DLD1 (cell line): ENCODE results near the gene BDH1.
"Not testable (repeated sequence)": the region's sequence is repeated elsewhere in the genome, so short reads cannot be mapped to it uniquely, and the experiment has no call there.

Source experiments
- in situ Hi-C: cut with HindIII; loops from 2 replicates; pipeline ENCODE4 v1.10.0; 2017; ENCODE audit warnings: low sequenced_read_pairs

Gene BDH1, protein sequence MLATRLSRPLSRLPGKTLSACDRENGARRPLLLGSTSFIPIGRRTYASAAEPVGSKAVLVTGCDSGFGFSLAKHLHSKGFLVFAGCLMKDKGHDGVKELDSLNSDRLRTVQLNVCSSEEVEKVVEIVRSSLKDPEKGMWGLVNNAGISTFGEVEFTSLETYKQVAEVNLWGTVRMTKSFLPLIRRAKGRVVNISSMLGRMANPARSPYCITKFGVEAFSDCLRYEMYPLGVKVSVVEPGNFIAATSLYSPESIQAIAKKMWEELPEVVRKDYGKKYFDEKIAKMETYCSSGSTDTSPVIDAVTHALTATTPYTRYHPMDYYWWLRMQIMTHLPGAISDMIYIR

DNA sequence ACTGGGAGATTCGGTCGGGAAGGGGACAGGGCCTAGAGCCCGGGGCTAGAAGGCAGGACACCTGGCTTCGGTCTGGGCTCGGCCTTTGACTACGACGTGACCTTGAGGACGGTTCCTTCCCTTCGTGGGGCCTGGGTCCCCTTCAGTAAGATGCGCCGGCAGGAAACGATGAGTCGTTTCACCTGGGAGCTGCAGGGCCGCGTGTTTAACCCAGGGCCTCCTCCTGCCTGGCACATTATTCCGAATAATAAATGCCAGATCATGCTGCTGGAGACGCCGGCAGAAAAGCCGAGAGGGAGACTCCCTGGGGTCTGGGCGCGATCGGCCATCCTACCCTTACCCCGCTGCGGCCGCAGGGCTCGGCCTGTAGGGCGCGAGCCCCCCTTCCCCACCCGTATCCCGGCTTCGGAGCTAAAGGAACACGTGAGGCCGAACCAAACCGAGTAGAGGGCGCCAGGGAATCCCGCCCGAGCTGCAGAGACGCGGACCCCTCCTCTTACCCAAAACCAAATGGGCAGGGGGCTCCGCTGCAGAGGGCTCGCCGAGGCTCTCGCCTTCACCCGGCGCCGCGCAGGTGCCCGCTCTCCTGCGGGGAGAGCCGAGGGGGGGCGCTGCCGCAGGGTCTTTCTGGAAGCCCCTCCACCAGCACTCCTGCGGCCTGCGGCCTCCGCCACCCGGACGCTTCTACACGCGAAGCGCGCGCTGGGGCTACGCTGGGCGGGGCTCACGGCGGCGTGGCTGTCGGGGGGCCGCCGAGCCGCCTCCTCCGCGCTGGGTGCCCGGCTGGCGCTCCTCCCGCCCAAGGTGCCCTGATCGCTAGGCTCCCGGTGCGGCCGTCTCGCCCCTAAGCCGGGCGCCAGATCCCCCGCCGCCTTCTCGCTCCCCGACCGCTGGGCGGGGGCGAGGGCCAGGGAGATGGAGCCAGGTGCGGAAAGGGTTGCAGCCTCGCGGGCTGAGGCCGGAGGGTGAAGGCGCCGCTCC lies at the start of gene BDH1:
BDH1 (minus strand) TSS at position 688 of the 981 bp plus-strand sequence. CDS start 9,525 bp downstream, outside the sequence.
- in situ Hi-C loops, result no loop called here

DNA sequence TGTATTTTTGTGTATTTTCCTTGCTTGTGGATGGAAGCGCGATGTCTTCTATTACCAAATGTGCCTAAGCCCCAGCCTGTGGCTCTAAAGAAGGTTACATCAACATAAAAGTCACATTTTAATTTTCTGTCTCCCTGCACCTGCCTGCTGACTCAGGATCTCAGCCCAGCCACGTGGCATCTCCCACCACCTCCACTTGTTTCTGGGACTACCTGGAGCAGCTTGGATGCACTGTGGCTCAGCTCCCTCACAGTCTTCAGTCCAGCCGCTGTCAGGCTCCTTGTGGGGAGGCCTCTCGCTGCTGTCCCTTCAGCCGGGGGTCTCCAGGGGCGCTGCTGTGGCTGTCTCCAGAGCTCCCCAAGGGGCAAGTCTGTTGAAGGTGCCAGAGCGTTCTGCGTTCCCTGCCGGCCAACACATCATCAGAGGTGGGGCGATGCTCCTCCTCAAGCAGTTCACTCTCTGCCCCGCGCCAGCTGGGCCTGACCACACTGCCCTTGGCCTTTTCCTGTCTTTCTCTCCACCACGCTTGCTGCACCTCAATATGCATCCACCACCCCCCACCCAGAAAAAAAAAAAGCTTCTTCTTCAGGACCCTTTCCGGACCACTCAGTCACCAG lies 47.7 kb upstream of the BDH1 start:
- in situ Hi-C loops, result no loop called here

DNA sequence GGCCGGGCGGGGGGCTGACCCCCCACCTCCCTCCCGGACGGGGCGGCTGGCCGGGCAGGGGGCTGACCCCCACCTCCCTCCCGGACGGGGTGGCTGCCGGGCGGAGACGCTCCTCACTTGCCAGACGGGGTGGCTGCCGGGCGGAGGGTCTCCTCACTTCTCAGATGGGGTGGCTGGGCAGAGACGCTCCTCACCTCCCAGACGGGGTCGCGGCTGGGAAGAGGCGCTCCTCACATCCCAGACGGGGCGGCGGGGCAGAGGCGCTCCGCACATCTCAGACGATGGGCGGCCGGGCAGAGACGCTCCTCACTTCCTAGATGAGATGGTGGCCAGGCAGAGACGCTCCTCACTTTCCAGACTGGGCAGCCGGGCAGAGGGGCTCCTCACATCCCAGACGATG lies 46.6 kb upstream of the BDH1 start:
- in situ Hi-C loops, result not testable (repeated sequence)

DNA sequence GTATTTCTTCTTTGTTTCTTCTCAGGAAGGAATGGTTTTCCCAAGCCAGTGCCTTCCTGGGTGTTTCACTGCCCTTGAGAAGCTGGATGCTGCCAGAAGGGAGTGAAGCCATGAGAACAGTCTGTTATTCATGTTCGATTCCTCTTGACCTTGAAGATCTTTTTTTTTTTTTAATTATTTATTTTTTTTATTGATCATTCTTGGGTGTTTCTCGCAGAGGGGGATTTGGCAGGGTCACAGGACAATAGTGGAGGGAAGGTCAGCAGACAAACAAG lies 45.7 kb upstream of the BDH1 start:
- in situ Hi-C loops, result not testable (repeated sequence)

DNA sequence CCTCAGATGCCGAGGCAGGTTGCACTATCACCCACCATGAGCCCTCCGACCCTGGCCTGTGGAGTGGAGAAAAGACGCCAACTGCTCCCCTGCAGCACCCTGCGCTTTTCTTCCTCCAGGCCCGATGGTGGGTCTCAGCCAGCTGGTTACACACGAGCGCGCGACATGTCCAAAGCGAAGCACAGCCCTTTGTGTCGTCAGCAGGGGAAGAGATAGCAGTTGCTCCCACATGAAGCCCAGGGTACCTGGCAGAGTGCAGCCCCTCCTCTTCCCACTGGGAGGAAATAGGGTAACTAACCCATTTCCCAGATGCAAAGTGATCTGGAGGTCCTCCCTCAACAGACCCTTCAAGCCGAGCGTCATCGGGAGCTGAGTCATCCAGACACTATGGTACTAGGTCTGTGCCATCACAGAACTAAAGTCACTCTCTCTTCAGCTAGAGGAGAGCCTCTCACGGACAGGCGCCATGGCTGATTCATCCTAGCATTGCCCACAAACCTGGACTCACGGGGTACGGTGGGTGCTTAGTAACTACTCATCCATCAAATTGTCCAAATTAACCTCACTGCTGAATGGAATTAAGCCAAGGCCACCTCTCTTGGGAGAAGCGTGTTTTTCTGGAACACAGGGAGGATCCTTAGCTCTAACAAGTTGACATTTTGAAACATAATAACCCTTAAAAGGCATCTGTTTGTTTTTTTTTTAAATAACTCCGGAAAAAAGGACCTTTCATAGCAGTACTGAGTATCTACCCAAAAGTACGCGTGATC lies 45.2 kb upstream of the BDH1 start:
- in situ Hi-C loops, result no loop called here

DNA sequence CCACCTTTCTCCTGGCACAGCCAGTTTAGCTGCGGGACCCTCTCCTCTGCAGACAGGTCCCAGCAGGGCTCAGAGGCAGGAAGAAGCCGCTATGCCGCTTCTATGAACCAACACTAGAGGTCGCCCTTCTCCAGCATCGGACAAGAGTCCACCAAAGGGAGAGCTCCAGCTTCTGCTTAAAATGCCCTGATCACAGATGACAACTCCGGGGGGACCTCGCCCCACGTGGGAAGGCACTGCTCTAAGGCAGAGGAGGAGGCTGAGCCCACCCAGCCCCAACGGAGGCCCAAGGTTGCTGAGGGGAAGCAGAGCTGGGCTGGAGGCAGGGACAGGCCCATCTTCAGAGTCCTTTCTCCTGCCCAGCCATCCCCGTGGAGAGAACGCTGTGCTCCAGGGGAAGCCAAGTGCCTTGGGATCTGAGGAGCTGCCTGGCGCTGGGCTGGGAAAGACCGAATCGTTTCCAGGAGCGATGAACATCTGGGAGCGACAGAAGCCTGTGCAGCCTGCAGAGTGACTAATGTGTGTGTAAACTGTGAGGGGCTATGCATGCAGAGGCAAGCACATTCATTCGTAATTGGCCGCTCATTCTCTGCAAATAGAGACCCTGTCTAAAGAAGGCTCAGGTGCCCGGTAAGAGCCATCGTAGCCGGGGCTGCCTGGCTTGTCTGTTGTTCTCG lies 43.5 kb upstream of the BDH1 start:
- in situ Hi-C loops, result loop anchor here (10.0 to 25.0 kb wide), 2 partner anchors 64 to 88 kb away; no protein-coding TSS in a partner anchor

DNA sequence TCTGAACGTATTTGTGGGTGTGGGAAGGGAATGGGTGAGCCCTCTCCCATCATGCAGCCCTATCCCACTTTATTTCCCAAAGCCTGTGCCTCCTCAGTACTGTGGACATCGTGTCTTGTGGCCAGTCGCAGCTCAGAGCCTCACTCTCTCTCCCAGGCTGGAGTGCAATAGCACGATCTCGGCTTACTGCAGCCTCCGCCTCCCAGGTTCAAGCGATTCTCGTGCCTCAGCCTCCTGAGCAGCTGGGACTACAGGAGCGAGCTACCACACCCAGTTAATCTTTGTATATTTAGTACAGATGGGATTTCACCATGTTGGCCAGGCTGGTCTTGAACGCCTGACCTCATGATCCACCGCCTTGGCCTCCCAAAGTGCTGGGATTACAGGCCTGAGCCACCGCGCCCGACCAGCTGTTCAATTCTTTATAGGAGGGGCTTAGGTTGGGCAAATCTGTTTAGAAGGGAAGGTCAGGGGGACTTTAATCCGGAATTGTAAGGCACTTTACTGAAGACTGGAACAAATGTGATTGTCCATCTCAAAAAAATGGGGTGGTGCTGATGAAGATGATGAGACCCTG lies 42.7 kb upstream of the BDH1 start:
- in situ Hi-C loops, result loop anchor here (10.0 to 25.0 kb wide), 2 partner anchors 64 to 89 kb away; no protein-coding TSS in a partner anchor

DNA sequence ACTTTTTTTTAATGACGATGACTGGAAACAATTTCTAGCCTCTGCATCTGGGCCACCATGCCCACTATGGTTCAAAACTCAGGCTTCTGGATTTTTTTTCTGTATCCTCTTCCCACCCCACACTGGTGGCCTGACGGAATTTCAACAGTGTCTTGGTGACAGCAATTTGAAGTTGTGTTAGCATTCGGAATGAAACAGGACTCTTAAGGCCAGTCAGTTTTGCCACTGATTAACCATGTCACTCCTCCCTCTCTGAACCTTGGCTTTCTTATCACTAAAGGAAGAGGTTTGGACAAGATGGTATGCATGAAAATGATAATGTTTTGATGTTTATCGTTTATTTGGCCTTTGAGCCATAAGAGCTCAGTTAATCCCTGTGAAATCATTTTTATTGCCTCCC lies 41.6 kb upstream of the BDH1 start:
- in situ Hi-C loops, result loop anchor here (10.0 to 25.0 kb wide), 2 partner anchors 63 to 90 kb away; no protein-coding TSS in a partner anchor

DNA sequence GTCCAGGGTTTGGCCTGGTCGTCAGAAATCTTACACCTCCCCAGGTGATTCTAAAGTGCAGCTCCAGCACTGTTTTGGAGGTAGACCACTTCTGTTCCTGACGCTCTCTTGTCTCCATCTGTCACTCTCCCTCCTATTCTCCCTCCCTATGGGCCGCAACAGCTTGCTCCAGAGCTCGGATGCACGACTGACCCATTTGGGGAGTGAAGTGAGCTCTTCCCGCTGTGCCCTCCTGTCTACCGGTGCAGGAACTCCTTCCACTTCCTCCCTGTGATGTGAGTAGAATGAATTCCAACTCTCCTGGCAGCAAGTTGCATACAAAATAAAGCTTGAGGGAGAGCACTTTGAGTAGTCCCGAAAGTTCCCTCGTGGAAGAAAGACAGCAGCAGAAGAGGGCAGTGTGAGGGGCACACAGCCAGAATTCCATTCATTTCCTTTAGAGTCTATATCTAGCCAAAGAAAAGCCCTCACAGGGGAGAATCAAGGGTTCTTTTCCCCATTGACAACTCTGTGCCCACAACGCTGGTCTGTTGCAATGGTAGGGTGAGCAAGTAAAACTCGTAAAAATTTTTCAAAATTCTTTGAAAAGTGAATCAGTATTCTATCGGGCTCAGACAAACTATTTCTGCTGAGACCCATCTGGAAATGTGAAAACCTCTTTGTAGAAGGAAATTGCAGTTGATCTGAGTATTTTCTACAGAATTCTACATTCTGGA lies 39.9 kb upstream of the BDH1 start:
- in situ Hi-C loops, result loop anchor here (10.0 to 25.0 kb wide), 2 partner anchors 61 to 92 kb away; no protein-coding TSS in a partner anchor

DNA sequence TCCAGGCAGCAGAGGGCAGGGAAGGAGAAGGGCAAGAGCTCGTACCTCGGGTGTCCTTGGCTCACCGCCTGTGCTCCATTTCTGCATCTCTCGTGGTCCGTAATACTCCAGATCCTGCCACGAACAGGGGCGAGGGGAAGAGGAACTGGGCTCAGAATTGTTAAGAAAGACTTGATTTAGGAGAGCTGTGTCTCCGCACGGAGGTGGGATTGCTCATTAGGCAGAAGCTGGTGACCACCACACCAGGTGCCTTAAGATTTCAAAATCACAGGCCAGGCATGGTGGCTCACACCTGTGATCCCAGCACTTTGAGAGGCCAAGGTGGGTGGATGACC lies 37.2 kb upstream of the BDH1 start:
- in situ Hi-C loops, result loop anchor here (10.0 to 25.0 kb wide), 2 partner anchors 58 to 94 kb away; no protein-coding TSS in a partner anchor

DNA sequence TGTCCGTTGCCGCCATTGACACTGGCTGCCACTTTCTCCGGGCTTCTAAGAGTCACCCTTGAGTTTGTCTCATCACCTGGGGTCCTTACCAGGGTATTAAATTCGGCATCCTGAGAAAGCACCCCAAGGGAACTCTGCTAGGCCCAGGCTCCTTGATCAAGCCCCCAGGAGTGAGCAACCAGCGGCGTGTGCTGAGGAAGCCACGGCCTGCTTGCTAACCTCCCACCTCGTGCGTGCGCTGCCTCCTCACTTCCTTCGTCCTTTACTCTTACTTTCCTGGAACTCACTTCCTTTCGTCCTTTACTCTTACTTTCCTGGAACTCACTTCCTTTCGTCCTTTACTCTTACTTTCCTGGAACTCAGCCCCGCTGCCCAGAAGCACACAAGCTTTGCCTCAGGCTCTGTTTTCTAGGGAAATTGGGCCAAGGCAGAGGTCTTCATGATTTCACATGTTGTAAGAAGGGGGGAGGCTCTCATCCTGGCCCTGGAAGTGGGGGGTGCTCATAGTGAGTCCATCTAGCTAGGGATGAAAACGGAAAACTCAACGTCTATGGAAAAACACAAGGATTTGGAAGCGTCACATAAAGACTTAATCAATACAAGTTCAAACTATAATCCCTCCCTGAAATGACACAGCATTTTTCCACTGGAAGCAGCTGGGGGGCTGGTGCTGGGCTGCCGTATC lies 36.7 kb upstream of the BDH1 start:
- in situ Hi-C loops, result loop anchor here (10.0 to 25.0 kb wide), 2 partner anchors 58 to 95 kb away; no protein-coding TSS in a partner anchor

DNA sequence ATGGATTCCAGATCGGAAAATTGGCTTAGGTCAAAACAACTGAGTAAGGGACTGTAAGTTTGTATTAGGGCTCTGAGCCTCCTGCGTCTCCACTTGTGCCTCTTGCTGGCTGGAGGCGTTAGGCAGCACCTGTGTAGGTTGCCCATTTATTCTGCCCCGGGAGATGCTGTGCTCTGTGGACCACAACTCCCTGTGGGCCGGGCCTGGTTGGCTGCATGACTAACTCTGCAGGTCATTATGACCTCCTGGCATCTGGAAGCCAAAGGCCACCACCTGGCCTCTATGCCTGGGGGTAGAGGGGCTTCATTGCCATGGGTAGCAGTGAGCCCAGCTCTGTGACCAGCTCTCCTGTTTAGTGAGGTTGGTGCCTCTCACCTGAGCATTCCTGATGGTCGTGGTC lies 36.0 kb upstream of the BDH1 start:
- in situ Hi-C loops, result loop anchor here (10.0 to 25.0 kb wide), 2 partner anchors 57 to 95 kb away; no protein-coding TSS in a partner anchor

DNA sequence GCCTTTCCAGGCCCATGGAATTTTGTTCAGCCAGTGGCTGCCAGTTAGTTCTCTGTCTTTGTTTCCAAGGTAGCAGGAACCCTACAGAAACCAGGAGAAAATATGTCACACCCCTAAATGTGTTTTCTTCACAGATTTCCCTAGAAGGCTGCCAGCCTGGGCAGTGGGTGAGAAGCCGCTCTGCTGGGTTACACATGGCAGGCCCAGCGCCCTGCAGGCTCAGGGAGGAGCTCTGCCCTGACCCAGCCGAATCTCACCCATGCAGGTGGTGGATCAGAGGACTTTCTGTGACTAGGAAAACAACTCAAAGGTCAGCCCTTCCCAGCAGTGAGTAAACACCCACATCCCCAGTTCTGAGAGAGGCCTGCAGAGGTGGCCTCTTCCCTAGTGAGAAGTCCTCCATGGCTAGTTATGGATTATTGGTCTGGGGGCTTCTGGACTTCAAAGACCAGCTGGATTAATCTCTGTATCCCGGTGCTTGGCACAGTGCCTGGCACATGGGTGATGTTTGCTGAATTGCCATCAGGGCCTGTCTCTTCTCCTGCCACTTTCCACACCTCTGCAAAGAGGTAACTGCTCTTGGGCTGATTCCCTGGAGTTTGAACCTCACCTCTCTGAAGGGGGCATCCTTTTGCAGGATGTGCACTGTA lies 34.7 kb upstream of the BDH1 start:
- in situ Hi-C loops, result loop anchor here (10.0 to 25.0 kb wide), 2 partner anchors 56 to 97 kb away; no protein-coding TSS in a partner anchor

DNA sequence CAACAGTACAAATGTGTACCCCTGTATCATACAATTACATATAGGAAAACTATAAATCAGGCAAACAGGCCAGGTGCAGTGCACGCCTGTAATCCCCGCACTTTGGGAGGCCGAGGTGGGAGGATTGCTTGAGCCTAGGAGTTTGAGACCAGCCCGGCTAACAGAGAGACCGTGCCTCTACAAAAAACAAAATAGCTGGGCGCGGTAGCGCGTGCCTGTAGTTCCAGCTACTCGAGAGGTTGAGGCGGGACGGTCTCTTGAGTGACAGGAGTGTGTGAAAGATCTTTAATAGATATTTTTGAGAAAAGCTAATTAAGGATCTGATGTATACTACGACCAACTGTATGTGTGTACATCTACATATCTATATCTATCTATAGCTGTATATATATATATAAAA lies 33.8 kb upstream of the BDH1 start:
- in situ Hi-C loops, result loop anchor here (25.0 kb wide), 1 partner anchor 98 kb away; no protein-coding TSS in a partner anchor

DNA sequence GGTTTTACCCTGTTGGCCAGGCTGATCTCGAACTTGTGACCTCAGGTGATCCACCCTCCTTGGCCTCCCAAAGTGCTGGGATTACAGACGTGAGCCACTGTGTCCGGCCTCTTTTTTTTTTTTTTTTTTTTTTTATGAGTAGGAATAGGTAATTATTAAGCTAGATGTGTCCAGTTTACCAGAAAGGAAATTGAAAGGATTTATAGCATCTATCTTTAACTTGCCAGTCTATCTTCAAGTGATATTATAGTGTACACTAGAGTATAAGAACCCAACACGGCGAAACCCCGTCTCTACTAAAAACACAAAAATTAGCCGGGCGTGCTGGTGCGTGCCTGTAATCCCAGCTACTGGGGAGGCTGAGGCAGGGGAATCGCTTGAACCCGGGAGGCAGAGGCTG lies 31.0 kb upstream of the BDH1 start:
- in situ Hi-C loops, result loop anchor here (25.0 kb wide), 1 partner anchor 101 kb away; no protein-coding TSS in a partner anchor

DNA sequence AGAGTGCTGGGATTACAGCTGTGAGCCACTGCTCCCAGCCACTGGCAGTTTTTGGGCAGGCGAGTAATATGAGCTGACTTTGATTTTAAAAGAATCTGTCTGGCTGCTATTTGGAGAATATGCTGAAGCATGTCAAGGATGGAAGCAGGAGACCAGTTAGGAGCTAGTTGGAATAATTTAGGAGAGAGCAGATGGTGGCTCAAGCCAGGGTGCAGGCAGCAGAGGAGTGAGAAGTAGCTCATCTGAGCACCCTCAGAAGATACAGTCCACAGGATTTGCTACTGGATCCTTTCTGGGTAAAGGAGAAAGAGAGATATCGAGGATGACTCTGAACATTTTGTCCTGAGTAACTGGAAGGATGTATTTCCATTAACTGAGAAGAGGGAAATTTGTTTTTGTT lies 30.4 kb upstream of the BDH1 start:
- in situ Hi-C loops, result loop anchor here (25.0 kb wide), 1 partner anchor 101 kb away; no protein-coding TSS in a partner anchor

DNA sequence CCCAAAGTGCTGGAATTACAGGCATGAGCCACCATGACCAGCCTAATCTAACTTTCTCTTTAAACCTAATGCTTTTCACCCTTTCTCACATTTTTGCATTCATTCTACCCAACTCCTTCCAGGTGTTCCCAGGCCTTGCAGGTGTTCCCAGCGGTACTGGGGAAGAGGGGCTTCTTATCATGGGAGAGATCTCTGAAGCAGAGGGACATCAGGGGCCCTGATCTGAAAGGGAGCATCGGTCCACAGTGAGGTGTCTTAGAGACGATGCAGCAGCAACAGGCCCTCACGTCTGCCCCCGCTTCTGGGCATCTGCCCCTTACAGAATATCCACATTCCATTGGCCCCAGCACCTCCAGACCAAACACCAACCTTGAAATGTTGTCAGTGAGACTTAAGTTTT lies 29.0 kb upstream of the BDH1 start:
- in situ Hi-C loops, result loop anchor here (25.0 kb wide), 1 partner anchor 103 kb away; no protein-coding TSS in a partner anchor
